Suppressor macrophage treated with lipopolysaccharide for 1 hour (primary cell): ENCODE results near the gene RAI1.

Experiments used
- DNase-seq, 3 donors: peaks; one replicate each; pipeline ENCODE4 v3.0.0-alpha.2; 2020 to 2022

Gene RAI1

GRCh38 chr17:17767154-17767869, 86.1 kb downstream of the RAI1 start:
- DNase-seq: no peak

- no peak for DNase-seq
Observed at GRCh38 chr17:17767887-17768418, 86.7 kb downstream of the RAI1 start.

GRCh38 chr17:17768424-17769088, 87.3 kb downstream of the RAI1 start:
- no peak for DNase-seq

- no peak for DNase-seq
Observed at GRCh38 chr17:17769869-17770631, 88.8 kb downstream of the RAI1 start.

- no peak for DNase-seq
Observed at GRCh38 chr17:17770632-17771044, 89.4 kb downstream of the RAI1 start.

GRCh38 chr17:17771498-17772201, 90.4 kb downstream of the RAI1 start:
- DNase-seq: no peak

- no peak for DNase-seq
Observed at GRCh38 chr17:17772231-17772630, 91.0 kb downstream of the RAI1 start.

GRCh38 chr17:17774009-17774881, 93.0 kb downstream of the RAI1 start:
- no peak for DNase-seq

- DNase-seq: no peak
Observed at GRCh38 chr17:17776889-17777288, 95.6 kb downstream of the RAI1 start.

- DNase-seq: no peak
Observed at GRCh38 chr17:17778308-17779014, 97.2 kb downstream of the RAI1 start.

- no peak for DNase-seq
Observed at GRCh38 chr17:17779015-17779611, 97.9 kb downstream of the RAI1 start.

GRCh38 chr17:17780922-17781590, 99.8 kb downstream of the RAI1 start:
- DNase-seq: peak in 2 of 3 donors; percentile 10 to 33

GRCh38 chr17:17781591-17782496, 100.6 kb downstream of the RAI1 start:
- peak; percentile 32 to 60 (median 35) for DNase-seq

- peak in 2 of 3 donors; percentile 1 to 13 for DNase-seq
Observed at GRCh38 chr17:17782523-17783115, 101.4 kb downstream of the RAI1 start.

GRCh38 chr17:17783116-17783824, 102.0 kb downstream of the RAI1 start:
- peak in 2 of 3 donors; percentile 35 to 50 for DNase-seq

- peak in 2 of 3 donors; percentile 18 to 37 for DNase-seq
Observed at GRCh38 chr17:17783825-17784656, 102.8 kb downstream of the RAI1 start.
